Endothelial cell (in vitro differentiated cells): Measurements from ENCODE around the gene PKIG. TPM values are rescaled to one million over a fixed set of nuclear protein-coding genes. Genes with fewer than 3 reads are reported as not detected.

Experiments
- DNase-seq: peaks from one replicate; pipeline ENCODE4 v3.0.0; 2021; ENCODE audit warnings: low spot score
- H3K27ac Mint-ChIP-seq: one replicate; pipeline ENCODE4 v1.8.0; 2021; ENCODE audit warnings: mixed read lengths, inconsistent platforms; ENCODE audit not compliant: unreplicated experiment
- H3K27me3 Mint-ChIP-seq: one replicate; pipeline ENCODE4 v1.8.0; 2021; ENCODE audit warnings: mild to moderate bottlenecking, moderate library complexity, mixed read lengths, inconsistent platforms; ENCODE audit not compliant: unreplicated experiment
- H3K36me3 Mint-ChIP-seq: one replicate; pipeline ENCODE4 v1.8.0; 2021; ENCODE audit warnings: mild to moderate bottlenecking, low read depth, mixed read lengths, inconsistent platforms; ENCODE audit not compliant: unreplicated experiment
- H3K4me1 Mint-ChIP-seq: one replicate; pipeline ENCODE4 v1.8.0; 2021; ENCODE audit warnings: mild to moderate bottlenecking, mixed read lengths, inconsistent platforms; ENCODE audit not compliant: unreplicated experiment
- H3K4me3 Mint-ChIP-seq: one replicate; pipeline ENCODE4 v1.8.0; 2021; ENCODE audit warnings: mild to moderate bottlenecking, mixed read lengths, inconsistent platforms; ENCODE audit not compliant: unreplicated experiment
- H3K9me3 Mint-ChIP-seq: one replicate; pipeline ENCODE4 v1.8.0; 2021; ENCODE audit warnings: mixed read lengths, inconsistent platforms; ENCODE audit not compliant: unreplicated experiment
- total RNA-seq: library from RNA; stranded (reverse); fragmentation: NEBNext Ultra II Directional; extraction: Animal tissue kit (Norgen Biotek cat#: 25700); gene quantifications from one replicate; pipeline ENCODE4 v1.2.1, GENCODE V29; 2021; ENCODE audit not compliant: unreplicated experiment
- TF ChIP-seq, protein P1 (sequence below): fragments of 200-600 bp; sonication (generic); IDR thresholded peaks from one replicate; pipeline ENCODE4 v1.5.0; 2021; ENCODE audit warnings: antibody characterized with exemption; ENCODE audit not compliant: unreplicated experiment

The PKIG gene
- total RNA-seq, 1 donor from 2014 or later = 184 TPM

DNA sequence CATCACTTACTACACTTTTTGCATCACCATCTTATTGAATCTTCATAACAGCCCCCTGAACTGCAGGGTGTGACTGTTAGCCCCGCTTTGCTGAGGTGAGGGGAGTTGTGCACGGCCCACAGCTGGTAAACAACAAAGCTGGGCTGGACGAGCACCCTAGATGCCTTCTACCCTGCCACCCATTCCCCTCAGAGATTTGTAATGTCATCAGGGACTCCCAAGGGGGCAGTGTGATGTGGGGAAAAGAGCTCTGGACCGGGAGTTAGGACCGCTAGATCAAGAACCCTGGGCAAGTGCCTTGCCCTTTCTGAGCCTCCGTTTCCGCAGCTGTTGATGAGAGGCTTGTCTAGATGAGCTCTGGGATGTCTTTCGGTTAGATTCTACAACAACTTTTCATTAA lies 20.9 kb downstream of the PKIG start:
- Mint-ChIP-seq H3K4me3 (no peak overlapping the region), H3K27me3 (peaks cover 2% of the 10 kb centered on the region), H3K27ac (no peak overlapping the region), H3K9me3 (no peaks in the 10 kb centered on the region), H3K36me3 (peaks cover 19% of the 10 kb centered on the region), H3K4me1 (peaks cover 25% of the 10 kb centered on the region)
- no peak for DNase-seq
- TF ChIP-seq, protein P1, sequence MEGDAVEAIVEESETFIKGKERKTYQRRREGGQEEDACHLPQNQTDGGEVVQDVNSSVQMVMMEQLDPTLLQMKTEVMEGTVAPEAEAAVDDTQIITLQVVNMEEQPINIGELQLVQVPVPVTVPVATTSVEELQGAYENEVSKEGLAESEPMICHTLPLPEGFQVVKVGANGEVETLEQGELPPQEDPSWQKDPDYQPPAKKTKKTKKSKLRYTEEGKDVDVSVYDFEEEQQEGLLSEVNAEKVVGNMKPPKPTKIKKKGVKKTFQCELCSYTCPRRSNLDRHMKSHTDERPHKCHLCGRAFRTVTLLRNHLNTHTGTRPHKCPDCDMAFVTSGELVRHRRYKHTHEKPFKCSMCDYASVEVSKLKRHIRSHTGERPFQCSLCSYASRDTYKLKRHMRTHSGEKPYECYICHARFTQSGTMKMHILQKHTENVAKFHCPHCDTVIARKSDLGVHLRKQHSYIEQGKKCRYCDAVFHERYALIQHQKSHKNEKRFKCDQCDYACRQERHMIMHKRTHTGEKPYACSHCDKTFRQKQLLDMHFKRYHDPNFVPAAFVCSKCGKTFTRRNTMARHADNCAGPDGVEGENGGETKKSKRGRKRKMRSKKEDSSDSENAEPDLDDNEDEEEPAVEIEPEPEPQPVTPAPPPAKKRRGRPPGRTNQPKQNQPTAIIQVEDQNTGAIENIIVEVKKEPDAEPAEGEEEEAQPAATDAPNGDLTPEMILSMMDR = no peak

DNA sequence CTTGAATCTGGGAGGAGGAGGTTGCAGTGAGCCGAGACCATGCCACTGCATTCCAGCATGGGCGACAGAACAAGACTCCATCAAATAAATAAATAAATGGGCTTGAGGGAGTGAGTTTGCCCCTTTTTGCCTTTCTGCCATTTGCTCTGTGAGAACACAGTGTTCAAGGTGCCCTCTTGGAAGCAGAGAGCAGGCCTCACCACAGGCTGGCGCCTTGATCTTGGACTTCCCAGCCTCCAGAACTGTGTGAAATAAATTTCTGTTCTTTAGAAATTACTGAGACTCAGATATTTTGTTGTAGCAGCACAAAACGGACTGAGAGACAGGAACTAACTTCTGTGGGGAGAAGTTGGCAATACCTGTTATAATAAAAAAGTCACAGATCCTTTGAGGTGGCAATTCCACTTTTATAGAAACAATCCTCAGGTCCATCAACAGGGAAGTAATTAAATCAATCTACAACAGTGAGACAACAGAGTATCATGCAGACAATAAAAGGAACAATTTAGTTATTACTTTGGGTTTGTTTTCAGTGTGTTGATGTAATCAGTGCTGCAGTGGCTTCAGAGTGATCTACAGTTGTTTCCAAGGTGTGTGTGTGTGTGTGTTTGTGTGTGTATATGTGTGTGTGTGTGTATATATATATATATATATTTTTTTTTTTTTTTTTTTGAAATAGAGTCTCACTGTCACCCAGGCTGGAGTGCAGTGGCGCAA lies 24.5 kb downstream of the PKIG start:
- TF ChIP-seq, protein P1 = no peak
- Mint-ChIP-seq H3K27me3 (peaks cover 7% of the 10 kb centered on the region), H3K4me3 (no peak overlapping the region), H3K4me1 (peaks cover 20% of the 10 kb centered on the region), H3K36me3 (peaks cover 10% of the 10 kb centered on the region), H3K9me3 (no peaks in the 10 kb centered on the region), H3K27ac (no peak overlapping the region)
- DNase-seq = no peak

DNA sequence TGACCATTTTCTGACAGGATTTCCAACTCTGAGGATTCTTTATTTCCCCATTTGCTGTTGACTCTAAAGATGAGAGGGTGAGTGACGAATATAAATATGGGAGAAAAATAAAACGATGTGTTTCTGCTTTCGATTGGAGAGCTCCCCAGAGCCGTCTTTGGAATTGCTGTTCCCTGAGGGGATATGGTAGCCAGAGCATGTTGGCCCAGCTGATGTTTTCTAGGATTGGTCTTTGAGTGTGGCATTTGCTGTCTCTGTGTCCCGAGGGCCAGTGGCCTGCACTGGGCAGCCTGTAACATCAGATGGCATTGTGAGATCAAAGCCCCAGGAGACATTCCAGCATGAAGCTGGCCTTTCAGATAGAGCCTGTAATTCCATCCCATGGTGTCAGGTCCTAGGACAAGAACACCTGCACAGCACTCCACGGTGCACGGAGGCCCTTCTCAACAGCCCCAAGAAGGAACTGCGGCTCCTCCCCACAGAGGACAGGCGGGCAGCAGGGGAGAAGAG lies 26.7 kb downstream of the PKIG start:
- Mint-ChIP-seq H3K9me3 (no peaks in the 10 kb centered on the region), H3K4me1 (peaks cover 19% of the 10 kb centered on the region), H3K36me3 (peaks cover 21% of the 10 kb centered on the region), H3K27ac (peak overlapping the region; percentile 34), H3K27me3 (peaks cover 7% of the 10 kb centered on the region), H3K4me3 (no peak overlapping the region)
- no peak for DNase-seq
- TF ChIP-seq, protein P1 = no peak

DNA sequence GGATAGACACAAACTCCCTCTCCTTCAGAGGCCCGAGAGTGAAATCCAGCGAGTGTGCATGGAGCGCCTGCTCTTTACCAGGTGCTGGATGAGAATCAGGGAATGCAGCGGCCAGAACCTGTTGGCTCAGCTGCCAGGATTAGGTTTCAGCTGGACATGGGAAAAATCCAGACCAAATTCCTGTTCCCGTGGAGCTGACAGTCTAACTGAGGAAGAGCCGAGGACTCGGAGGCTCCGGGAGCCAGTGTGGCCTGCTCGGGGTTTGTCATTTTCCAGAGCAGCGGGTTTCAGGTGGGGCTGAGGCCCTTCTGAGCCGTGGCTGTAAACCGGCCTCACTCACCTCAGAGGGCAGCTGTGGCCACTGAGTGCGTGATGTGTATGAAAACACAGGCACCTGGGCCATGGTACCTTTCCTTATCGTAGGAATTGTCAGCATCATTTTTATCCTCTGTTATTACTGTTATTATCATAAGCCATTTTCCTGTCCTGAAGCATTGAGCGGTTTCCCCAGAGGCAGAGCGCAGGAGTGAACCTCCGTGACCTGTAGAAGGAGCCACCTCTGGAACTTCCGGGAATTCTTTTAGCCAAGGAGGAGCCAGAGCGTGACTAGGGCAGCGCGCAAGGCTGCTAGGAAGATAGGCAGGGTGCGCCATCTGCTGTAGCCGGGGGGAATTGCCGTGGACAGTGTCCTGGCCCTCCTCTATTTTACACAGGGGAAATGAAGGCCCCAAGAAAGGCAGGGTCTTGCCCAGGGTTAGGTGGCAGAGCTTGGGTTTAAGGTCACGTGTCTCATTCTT lies 27.3 kb downstream of the PKIG start:
- no peak overlapping the region for H3K4me3 Mint-ChIP-seq
- TF ChIP-seq, protein P1 = peak; percentile 76
- H3K4me1 Mint-ChIP-seq = peaks cover 19% of the 10 kb centered on the region
- H3K27ac Mint-ChIP-seq = peak overlapping the region; percentile 77
- peak; percentile 94 for DNase-seq
- H3K27me3 Mint-ChIP-seq = peaks cover 7% of the 10 kb centered on the region
- no peaks in the 10 kb centered on the region for H3K9me3 Mint-ChIP-seq
- H3K36me3 Mint-ChIP-seq = peaks cover 25% of the 10 kb centered on the region
